Esophagus muscularis mucosa (tissue), 4 donors: ENCODE measurements around the gene VSX1.

ENCODE experiments used
- CTCF ChIP-seq, 3 experiments: fragments of 200-600 bp in 2 of 3; fragments of 450-650 bp in 1 of 3; sonication (generic) in 2 of 3; IDR thresholded peaks; one replicate each; pipeline ENCODE4 v1.5.1; 2017 to 2019; ENCODE audit warnings: antibody characterized with exemption in 3 of 3, mild to moderate bottlenecking in 2 of 3, moderate library complexity in 1 of 3
- EP300 ChIP-seq: sonication (generic); formaldehyde crosslinking; IDR thresholded peaks from one replicate; pipeline ENCODE4 v1.6.1; 2017; ENCODE audit warnings: antibody characterized with exemption
- POLR2A ChIP-seq: fragments of 450-650 bp; IDR thresholded peaks from one replicate; pipeline ENCODE4 v1.6.1; 2017; ENCODE audit warnings: antibody characterized with exemption, moderate library complexity, mild to moderate bottlenecking, low read depth
- POLR2AphosphoS5 ChIP-seq, 2 donors: sonication (generic); formaldehyde crosslinking; IDR thresholded peaks; one replicate each; pipeline ENCODE4 v1.6.1; 2017; ENCODE audit warnings: antibody characterized with exemption in 2 of 2

- TF ChIP-seq CTCF (IDR thresholded peaks at IDR 0.05) (no peak), EP300 (no peak), POLR2A (no peak), POLR2AphosphoS5 (IDR thresholded peaks at IDR 0.05) (no peak)
These were observed 47.5 kb upstream of the VSX1 start for GRCh38 chr20:25129428-25129827.
